WTC11 (cell line): ENCODE data around the gene CGN. TPM values are rescaled to one million over a fixed set of nuclear protein-coding genes. Genes with fewer than 3 reads are reported as not detected.

Source experiments
- ATAC-seq: fragments of 200-7000 bp; cut with Tn5 transposase; 2 replicates; pipeline ENCODE4 v1.10.0; 2021; ENCODE audit warnings: mild to moderate bottlenecking, moderate library complexity
- CTCF ChIA-PET: fragments of 300-600 bp; sonication (Branson Sonifier 250); formaldehyde crosslinking; loops from one replicate; lab custom pipeline; 2021; ENCODE audit warnings: antibody characterized with exemption; lab: Charles Lee
- POLR2A ChIA-PET: fragments of 350-600 bp; sonication (Branson Sonifier 250); formaldehyde crosslinking; loops from one replicate; lab custom pipeline; 2021; ENCODE audit warnings: antibody characterized with exemption; lab: Charles Lee
- DNase-seq: peaks from one replicate; pipeline ENCODE4 v3.0.0; 2021; ENCODE audit warnings: low spot score
- H3K27ac Mint-ChIP-seq: 2 replicates; pipeline ENCODE4 v1.8.0; 2021; ENCODE audit warnings: mixed read lengths
- H3K27me3 Mint-ChIP-seq: 2 replicates; pipeline ENCODE4 v1.8.0; 2021; ENCODE audit warnings: low read depth, mild to moderate bottlenecking, moderate library complexity, mixed read lengths
- H3K36me3 Mint-ChIP-seq: 2 replicates; pipeline ENCODE4 v1.8.0; 2021; ENCODE audit warnings: mixed read lengths
- H3K4me1 Mint-ChIP-seq: 2 replicates; pipeline ENCODE4 v1.8.0; 2022; ENCODE audit warnings: mixed read lengths
- H3K4me3 Mint-ChIP-seq: 2 replicates; pipeline ENCODE4 v1.8.0; 2021; ENCODE audit warnings: mild to moderate bottlenecking, moderate library complexity, mixed read lengths
- H3K9me3 Mint-ChIP-seq: 2 replicates; pipeline ENCODE4 v1.8.0; 2021; ENCODE audit warnings: mixed read lengths
- AFF4 ChIP-seq: sonication (generic); formaldehyde crosslinking; IDR thresholded peaks from 2 replicates; pipeline ENCODE4 v1.8.1; 2023; ENCODE audit warnings: mild to moderate bottlenecking, missing genetic modification reagents, borderline replicate concordance
- CDX4 ChIP-seq: fragments of 250-450 bp; sonication (Bioruptor Pico); IDR thresholded peaks from 2 replicates; pipeline ENCODE4 v1.9.0; 2021; ENCODE audit warnings: moderate library complexity, mild to moderate bottlenecking, inconsistent platforms, borderline replicate concordance
- CTCF ChIP-seq: fragments of 200-600 bp; IDR thresholded peaks from 2 replicates; pipeline ENCODE4 v1.8.0; 2022; ENCODE audit warnings: antibody characterized with exemption
- EMX1 ChIP-seq: fragments of 250-450 bp; sonication (Bioruptor Pico); IDR thresholded peaks from 2 replicates; pipeline ENCODE4 v1.8.0; 2021; ENCODE audit warnings: mild to moderate bottlenecking
- ERG ChIP-seq: fragments of 250-450 bp; sonication (Bioruptor Pico); IDR thresholded peaks from 2 replicates; pipeline ENCODE4 v1.8.0; 2021; ENCODE audit warnings: mild to moderate bottlenecking
- FOXP1 ChIP-seq: sonication (generic); formaldehyde crosslinking; IDR thresholded peaks from 2 replicates; pipeline ENCODE4 v1.8.0; 2022; ENCODE audit warnings: missing genetic modification reagents, mild to moderate bottlenecking, moderate library complexity, borderline replicate concordance
- IRF1 ChIP-seq: sonication (generic); formaldehyde crosslinking; IDR thresholded peaks from 2 replicates; pipeline ENCODE4 v1.8.0; 2023; ENCODE audit warnings: missing genetic modification reagents
- JAZF1 ChIP-seq: fragments of 250-450 bp; sonication (Bioruptor Pico); IDR thresholded peaks from 2 replicates; pipeline ENCODE4 v1.9.0; 2021; ENCODE audit warnings: moderate library complexity, mild to moderate bottlenecking, inconsistent platforms
- KAT7 ChIP-seq: sonication (generic); formaldehyde crosslinking; IDR thresholded peaks from 2 replicates; pipeline ENCODE4 v1.8.1; 2023; ENCODE audit warnings: missing genetic modification reagents, mild to moderate bottlenecking, borderline replicate concordance
- NFATC4 ChIP-seq: fragments of 250-450 bp; sonication (Bioruptor Pico); IDR thresholded peaks from 2 replicates; pipeline ENCODE4 v1.9.0; 2021; ENCODE audit warnings: mild to moderate bottlenecking
- PRDM15 ChIP-seq: sonication (generic); formaldehyde crosslinking; IDR thresholded peaks from 2 replicates; pipeline ENCODE4 v1.8.0; 2022; ENCODE audit warnings: missing genetic modification reagents
- PREB ChIP-seq: sonication (generic); formaldehyde crosslinking; IDR thresholded peaks from 2 replicates; pipeline ENCODE4 v1.8.1; 2022; ENCODE audit warnings: mild to moderate bottlenecking, missing genetic modification reagents, moderate library complexity, borderline replicate concordance
- RELA ChIP-seq: sonication (generic); formaldehyde crosslinking; IDR thresholded peaks from 2 replicates; pipeline ENCODE4 v1.8.1; 2022; ENCODE audit warnings: missing genetic modification reagents, mild to moderate bottlenecking, borderline replicate concordance
- SOX15 ChIP-seq: fragments of 250-450 bp; sonication (Bioruptor Pico); IDR thresholded peaks from 2 replicates; pipeline ENCODE4 v1.9.0; 2021; ENCODE audit warnings: mild to moderate bottlenecking
- USF1 ChIP-seq: sonication (generic); formaldehyde crosslinking; IDR thresholded peaks from 2 replicates; pipeline ENCODE4 v1.8.0; 2022; ENCODE audit warnings: mild to moderate bottlenecking, missing genetic modification reagents
- ZNF232 ChIP-seq: sonication (generic); formaldehyde crosslinking; IDR thresholded peaks from 2 replicates; pipeline ENCODE4 v1.8.0; 2022; ENCODE audit warnings: mild to moderate bottlenecking, missing genetic modification reagents
- total RNA-seq: library from RNA; stranded (reverse); gene quantifications from 3 replicates; pipeline ENCODE4 v1.2.3, GENCODE V29; 2021

Gene CGN
- total RNA-seq, 1 experiment from 2014 or later = 68.7 TPM

- TF ChIP-seq PRDM15 (CRISPR knock-in tag) = no peak
- no peak for TF ChIP-seq KAT7 (CRISPR knock-in tag)
- TF ChIP-seq AFF4 = no peak
- TF ChIP-seq NFATC4 (CRISPR knock-in tag) = no peak
- TF ChIP-seq ZNF232 (CRISPR knock-in tag) = no peak
- TF ChIP-seq CTCF = no peak
- no peak for TF ChIP-seq FOXP1 (CRISPR knock-in tag)
These were observed 44.9 kb downstream of the CGN start (continued) for GRCh38 chr1:151556052-151556451.

- CTCF ChIA-PET = interaction anchor here (1.2 kb wide), 1 partner anchor 274 kb away, joined by 3 read pairs; no protein-coding TSS in a partner anchor
These were observed 51.5 kb downstream of the CGN start for GRCh38 chr1:151562661-151563060.

More at GRCh38 chr1:151562661-151563060, 51.5 kb downstream of the CGN start:
- H3K27me3 Mint-ChIP-seq = no peaks in the 10 kb centered on the region
- POLR2A ChIA-PET = interaction anchor here (0.5 to 1.2 kb wide), 3 partner anchors 22 to 146 kb away, joined by 3 to 5 read pairs (median 4); partner anchors contain the start of gene TUFT1
- no peaks in the 10 kb centered on the region; the same call in 1 of the 2 replicates for H3K36me3 Mint-ChIP-seq
- H3K4me1 Mint-ChIP-seq = peaks cover 11% of the 10 kb centered on the region
- H3K4me3 Mint-ChIP-seq = no peak overlapping the region
- no peak for DNase-seq
- H3K27ac Mint-ChIP-seq = peak overlapping the region; percentile 80; the same call in 1 of the 2 replicates
- no peak for ATAC-seq
- TF ChIP-seq USF1 (no peak), RELA (no peak), PREB (CRISPR knock-in tag) (no peak), SOX15 (CRISPR knock-in tag) (no peak), IRF1 (CRISPR knock-in tag) (no peak), JAZF1 (CRISPR knock-in tag) (no peak), CDX4 (CRISPR knock-in tag) (no peak), EMX1 (CRISPR knock-in tag) (no peak), PRDM15 (CRISPR knock-in tag) (no peak), ERG (CRISPR knock-in tag) (no peak)
- no peaks in the 10 kb centered on the region for H3K9me3 Mint-ChIP-seq
